GM12874 (cell line): ENCODE results near the gene LCK.

Source experiments
- TF ChIP-seq, protein P1 (sequence below): IDR thresholded peaks from 2 replicates; pipeline ENCODE4 v1.5.1; 2011; ENCODE audit warnings: low read depth, mild to moderate bottlenecking, control low read depth, low read length, moderate library complexity; ENCODE audit not compliant: insufficient read depth

LCK gene

DNA sequence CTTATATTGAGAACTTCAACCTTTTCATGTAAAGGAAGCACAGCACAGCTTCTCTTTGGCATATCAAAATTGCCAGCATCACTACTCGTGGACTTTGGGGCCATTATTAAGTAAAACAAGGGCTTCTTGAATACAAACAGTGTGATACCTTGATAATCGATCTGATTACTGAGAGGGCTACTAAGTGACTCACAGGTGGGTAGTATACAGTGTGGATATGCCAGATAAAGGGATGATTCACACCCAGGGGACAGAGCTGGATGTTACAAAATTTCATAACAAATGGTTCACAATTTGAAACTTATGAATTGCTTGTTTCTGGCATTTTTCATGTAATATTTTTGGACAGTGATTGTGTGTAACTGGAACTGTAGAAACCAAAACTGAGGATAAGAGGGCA is 56.3 kb downstream of the LCK start:
- TF ChIP-seq, protein P1, sequence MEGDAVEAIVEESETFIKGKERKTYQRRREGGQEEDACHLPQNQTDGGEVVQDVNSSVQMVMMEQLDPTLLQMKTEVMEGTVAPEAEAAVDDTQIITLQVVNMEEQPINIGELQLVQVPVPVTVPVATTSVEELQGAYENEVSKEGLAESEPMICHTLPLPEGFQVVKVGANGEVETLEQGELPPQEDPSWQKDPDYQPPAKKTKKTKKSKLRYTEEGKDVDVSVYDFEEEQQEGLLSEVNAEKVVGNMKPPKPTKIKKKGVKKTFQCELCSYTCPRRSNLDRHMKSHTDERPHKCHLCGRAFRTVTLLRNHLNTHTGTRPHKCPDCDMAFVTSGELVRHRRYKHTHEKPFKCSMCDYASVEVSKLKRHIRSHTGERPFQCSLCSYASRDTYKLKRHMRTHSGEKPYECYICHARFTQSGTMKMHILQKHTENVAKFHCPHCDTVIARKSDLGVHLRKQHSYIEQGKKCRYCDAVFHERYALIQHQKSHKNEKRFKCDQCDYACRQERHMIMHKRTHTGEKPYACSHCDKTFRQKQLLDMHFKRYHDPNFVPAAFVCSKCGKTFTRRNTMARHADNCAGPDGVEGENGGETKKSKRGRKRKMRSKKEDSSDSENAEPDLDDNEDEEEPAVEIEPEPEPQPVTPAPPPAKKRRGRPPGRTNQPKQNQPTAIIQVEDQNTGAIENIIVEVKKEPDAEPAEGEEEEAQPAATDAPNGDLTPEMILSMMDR = no peak

DNA sequence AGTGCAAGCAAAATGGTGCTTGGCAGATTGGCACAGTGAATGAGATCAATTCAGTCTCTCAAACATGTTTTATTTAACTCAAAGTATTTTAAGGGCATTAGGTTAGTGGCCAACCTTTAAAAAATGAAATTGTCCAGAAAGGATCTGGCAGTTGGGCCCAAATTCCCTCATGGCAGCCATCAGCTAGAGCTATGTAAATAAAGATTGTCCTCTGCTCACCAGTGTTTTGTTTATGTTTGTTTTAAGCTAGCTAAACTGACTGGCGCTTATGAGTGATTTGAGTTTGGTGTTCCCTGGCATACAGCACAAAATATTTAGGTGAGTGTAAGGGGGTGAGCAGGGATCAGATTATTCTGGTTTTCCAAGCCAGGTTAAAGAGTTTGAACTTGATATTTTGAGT is 58.9 kb downstream of the LCK start:
- TF ChIP-seq, protein P1 = no peak

DNA sequence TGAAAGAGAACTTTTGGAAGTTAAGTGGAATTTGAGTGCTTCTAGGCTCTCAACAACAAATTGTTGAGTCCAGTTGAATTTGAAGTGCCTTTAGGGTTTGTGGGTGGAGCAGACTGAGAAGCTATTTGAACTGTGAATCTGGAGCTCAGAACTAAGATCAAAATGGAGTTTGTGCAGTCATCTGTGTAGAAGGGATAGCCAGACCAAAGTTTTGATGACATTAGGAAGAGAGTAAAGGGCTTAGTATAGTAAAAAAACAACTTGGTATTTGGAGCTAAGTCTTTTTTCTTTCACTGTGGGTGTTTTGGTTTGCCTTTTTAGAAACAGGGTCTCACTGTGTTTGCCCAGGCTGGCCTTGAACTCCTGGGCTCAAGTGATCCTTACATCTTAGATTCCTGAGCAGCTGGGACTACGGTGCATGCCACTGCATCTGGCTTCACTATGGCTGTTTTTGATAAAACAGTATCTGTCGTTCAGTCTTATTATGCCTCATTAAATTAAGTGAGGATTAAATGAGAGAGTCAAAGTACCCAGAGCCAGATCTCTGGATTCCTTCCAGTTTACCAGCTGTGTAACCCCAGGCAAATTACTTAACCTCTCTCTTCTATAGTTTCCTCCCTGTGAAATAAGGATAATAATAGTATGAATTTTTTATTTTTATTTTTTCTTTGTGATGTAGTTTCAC is 60.8 kb downstream of the LCK start:
- TF ChIP-seq, protein P1 = no peak

- TF ChIP-seq, protein P1 = no peak
Measured at GRCh38 chr1:32316903-32317277, 65.8 kb downstream of the LCK start.

GRCh38 chr1:32318127-32318869 is 67.2 kb downstream of the LCK start:
- TF ChIP-seq, protein P1 = no peak

DNA sequence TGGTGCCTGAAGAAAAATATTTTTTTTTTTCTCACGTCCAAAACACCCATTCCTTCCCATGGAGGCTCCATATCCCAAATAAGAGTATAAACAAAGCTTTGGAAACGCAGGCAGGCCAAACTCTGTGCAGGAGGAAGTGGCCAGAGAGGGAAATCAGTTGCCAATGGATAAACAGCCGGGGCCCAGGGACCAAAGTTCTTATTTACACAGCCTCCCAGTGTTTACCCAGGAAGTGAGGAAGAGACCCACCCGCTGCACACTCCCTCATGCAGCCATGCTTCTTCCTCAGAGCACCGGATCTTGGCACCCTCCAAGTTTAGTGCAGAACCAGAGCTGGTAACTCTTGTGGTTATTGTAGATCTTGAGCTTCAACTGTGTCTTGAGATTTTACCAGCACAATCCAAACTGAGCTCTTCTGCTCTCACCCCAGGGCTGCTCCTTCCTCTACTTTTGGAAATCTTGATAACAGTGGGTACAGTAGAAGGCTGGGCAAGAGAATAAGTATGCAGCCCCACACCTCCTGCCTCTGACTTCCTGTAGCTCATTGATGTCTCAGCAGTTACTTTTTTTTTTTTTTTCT is 70.7 kb downstream of the LCK start:
- TF ChIP-seq, protein P1 = no peak

- TF ChIP-seq, protein P1 = no peak
Measured at GRCh38 chr1:32327204-32327603, 76.1 kb downstream of the LCK start.
